ENCODE measurements around the gene TSPAN4.

DNA sequence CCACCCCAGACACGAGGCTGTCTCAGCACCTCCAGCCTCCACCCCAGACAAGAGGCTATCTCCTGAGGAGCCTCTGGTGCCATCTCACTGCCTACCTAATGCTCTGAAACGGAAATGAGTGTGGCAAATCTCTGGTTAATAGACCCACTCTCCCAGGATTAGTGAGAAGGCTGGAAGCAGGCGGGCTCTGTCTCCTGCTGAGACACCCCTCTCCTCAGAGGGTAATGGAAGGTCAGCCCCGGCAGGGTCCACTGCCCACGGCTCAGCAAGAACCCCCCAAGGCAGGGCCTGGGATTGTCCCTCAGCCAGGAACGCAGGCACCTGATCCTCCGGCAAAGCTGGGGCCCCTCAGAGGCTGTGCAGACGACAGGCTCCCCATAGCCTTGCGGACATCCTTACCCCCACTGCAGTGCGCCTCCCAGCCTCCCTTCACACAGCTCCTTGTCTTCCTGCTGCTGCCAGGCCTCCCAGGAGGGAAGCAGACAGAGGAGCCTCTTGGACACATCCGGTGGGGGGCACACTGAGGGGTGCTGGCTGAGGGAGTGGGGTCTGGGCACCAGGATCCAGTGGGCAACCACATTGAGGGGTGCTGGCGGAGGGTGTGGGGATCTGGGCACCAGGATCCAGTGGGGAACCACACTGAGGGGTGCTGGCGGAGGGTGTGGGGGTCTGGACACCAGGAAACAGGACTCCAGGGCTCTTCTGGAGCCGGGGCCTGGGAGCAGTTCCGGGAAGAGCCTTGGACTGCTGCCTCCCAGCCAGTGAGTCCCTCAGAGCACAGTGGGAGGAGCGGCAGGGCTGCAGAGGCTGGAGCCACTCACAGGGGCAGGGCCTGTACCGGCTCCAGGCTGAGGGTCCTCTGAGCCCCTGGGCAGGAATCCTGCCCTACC lies 54.8 kb downstream of the TSPAN4 start:
- TF ChIP-seq, protein P1, sequence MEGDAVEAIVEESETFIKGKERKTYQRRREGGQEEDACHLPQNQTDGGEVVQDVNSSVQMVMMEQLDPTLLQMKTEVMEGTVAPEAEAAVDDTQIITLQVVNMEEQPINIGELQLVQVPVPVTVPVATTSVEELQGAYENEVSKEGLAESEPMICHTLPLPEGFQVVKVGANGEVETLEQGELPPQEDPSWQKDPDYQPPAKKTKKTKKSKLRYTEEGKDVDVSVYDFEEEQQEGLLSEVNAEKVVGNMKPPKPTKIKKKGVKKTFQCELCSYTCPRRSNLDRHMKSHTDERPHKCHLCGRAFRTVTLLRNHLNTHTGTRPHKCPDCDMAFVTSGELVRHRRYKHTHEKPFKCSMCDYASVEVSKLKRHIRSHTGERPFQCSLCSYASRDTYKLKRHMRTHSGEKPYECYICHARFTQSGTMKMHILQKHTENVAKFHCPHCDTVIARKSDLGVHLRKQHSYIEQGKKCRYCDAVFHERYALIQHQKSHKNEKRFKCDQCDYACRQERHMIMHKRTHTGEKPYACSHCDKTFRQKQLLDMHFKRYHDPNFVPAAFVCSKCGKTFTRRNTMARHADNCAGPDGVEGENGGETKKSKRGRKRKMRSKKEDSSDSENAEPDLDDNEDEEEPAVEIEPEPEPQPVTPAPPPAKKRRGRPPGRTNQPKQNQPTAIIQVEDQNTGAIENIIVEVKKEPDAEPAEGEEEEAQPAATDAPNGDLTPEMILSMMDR (IDR thresholded peaks at IDR 0.05) = no peak
- no peak for TF ChIP-seq POLR2A (IDR thresholded peaks at IDR 0.05)

Data from testis (tissue), 2 donors.